Cortex of kidney (tissue), 1 donor: Measurements from ENCODE around the gene NFIA.
"Not testable (repeated sequence)": the region's sequence is repeated elsewhere in the genome, so short reads cannot be mapped to it uniquely, and the experiment has no call there.

ENCODE experiments used
- DNase-seq: peaks from one replicate; lab custom pipeline; 2025; lab: John Stamatoyannopoulos, UW

Gene NFIA

DNA sequence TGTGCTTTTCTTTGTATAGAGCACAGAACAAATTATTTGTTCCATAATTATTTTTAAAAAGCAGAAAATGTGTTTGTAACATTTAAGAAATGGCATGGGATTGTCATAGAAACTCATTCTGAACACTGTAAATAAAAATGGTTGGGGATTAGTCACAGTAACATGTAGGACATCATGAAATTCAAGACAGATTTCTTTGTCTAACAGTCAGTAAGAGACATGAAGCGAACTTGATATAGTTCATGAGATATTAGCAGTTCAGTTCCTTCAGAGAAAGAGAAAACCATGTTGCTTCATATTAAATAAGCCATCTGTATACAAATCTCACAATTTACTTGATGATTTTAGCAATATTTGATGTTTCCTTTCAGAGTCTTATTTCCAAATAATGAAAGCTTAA, 19.7 kb downstream of the NFIA start:
- DNase-seq = no peak

DNA sequence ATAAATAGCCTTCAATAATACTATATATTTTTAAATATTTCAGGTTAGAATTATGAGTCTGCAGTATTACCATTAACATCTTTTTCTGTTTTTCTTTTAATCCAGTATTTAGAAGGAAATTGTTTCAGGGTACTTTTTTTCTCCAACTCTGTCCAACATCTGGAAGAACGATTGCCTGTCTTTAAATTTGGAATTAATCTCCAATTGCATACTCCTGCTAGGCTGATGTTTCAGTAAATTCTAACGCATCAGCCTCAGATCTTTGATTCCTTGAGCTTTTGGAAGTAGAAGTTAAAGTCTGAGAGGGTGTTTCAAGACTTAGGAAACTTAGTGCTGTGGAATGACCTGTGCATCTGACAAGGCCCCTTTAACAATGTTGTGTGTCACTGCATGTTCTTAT, 20.3 kb downstream of the NFIA start:
- DNase-seq = no peak

DNA sequence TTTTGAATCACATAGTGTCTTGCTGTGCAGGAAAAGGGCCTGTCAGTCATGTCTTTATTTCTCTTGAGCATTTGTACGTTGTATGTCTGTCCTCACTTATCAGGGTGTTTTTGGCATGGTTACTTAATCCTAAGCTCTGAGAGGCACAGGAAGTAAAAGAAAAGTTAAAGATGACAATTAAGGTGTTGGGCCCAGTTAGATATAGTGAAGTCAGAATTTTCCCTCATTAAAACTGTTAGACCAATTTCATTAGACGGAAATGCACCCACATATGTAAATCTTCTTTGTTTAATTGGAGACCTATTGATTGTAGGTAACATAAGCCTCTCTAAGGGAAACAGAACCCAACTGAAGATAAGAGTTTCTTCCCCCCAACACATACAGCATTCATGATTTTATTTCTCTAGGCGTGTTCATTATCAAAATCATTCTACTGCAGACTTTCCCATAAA, 21.9 kb downstream of the NFIA start:
- DNase-seq = no peak

DNA sequence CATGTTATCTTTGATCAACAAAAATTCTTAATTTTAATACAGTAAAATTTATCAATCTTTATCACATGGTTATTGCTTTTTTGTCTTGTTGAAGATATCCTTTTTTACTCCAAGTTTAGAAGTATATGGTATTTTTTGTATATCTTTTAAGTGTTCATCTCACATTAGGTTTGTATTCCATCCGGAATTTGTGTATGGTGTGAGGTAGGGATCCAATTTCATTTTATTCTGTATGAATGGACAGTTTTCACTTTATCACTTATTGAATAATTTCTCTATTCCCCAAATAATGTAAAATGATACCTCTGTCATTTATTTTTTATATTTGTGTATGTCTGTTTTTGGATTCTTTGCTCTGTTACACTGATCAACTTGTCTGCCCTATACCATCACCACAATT, 25.3 kb downstream of the NFIA start:
- no peak for DNase-seq

DNA sequence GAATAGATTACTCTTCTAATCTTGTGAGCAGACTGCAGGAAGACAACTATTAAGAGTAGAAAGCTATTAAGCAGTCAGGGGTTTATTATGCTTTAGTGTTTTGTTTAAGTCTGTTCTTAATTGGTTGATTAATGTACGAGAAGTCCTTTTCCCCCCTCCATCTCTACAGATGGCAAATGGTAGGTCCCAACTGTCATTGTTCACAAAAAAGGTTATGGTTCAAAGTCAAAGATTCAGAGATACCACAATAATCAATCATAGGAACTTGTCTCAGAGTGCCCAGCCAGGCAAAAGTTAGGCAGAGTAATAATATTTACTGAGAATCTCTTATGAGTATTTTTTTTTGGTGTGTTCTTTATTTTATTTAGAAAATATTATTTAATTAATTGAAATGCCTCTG, 26.8 kb downstream of the NFIA start:
- no peak for DNase-seq

DNA sequence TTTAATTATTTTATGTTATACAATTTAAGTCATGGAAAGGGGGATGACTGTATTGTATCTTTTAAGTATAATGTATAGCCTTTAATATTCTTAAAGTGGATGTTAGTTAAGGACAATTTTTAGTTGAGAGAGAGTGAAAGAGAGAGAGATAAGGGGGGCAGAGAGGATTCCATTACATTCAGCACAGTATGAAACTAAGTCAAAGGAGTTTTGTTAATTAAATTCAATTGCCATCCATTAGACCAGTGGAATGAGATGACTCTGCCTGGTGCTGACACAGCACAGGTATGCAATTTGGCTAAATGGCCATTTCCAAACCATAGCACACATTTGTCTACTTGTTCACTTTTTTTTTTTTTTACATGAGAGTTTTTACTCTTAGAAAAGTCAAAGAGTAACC, 27.5 kb downstream of the NFIA start:
- no peak for DNase-seq

DNA sequence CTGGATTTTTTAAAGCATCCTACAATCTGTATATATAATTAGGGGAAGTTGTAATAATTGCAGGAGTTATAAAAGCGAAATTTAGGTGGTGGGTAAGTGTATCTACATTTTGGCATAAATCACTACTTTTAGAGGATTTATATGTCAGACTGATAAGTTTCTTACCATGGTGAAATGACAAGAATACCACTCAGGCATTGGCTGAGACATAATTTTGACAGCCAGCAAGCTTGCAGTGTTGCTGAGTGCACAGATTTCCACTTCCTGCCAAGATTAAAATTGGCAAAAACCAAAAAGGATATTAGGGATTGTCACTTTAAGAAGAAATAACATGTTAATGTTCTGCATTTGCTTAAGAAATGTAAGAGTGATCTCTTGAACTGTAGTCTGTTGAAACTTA, 28.2 kb downstream of the NFIA start:
- no peak for DNase-seq

DNA sequence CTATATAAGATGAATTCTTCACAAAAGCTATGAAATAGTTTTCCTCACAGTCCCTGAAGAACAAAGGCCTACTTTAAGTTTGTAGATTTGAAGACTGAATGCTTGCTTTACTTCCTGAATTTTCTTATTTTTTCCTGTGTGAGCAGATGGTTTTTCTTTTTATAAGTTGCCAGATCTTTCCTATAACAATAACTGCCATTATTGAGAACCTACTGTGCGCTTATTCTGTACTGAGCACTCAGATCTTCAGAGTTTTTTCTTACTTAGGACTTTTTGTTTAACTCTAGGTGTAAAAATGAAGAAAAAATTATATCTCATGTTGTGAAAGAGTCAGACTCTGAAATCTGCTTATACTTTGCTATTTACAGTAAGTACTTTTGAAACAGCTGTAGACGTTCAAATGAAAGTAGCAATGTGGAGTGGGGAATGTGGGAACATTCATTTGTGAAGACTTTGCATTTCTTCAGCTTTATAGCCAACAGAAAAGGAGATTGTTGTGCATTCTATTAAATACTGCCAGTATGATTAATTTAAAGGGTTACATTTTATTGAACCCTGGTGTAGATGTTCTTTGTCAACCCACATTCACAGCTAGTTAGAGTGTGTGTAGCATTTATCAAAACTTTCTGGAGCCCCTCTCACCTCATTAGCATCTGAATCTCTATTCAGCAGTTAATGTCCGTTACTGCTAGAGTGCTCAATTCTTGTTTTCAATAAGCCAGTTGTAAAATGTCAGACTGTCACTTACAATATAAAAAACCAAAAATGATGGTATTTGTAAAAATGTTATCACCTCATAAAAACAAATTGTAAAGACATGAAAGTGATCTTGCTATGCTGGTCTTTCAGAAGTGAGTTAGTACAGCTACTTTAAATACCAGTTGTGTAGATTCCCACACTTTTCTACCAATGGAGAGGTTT, 29.0 kb downstream of the NFIA start:
- no peak for DNase-seq

DNA sequence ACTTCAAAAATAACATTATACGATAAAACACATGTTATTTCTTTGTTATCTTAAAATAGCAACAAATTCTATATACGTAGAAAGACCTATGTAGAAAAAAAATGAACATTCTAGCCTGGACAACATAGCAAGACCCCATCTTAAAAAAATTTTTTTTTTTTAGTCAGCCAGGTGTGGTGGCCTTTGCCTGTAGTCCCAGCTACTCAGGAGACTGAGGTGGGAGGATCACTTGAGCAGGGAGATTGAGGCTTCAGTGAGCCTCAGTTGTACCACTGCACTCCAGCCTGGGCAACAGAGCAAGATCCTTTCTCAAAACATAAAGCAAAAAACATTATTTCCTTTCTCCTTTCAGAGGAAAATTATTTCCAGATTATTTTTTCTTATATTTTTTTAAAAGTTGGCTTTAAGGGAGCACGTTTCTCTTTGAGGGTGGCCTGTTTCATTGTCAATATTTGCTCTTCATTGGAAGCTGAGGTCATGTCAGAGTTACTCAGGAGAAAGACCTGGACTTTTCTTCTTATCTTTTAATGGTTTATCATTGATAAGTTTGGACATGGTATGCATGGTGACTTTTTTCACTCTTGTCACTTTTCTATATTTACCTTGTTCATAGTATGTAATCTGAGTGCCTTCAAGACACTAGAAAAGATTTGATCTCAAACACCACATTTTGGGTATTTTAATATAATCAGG, 32.0 kb downstream of the NFIA start:
- no peak for DNase-seq

DNA sequence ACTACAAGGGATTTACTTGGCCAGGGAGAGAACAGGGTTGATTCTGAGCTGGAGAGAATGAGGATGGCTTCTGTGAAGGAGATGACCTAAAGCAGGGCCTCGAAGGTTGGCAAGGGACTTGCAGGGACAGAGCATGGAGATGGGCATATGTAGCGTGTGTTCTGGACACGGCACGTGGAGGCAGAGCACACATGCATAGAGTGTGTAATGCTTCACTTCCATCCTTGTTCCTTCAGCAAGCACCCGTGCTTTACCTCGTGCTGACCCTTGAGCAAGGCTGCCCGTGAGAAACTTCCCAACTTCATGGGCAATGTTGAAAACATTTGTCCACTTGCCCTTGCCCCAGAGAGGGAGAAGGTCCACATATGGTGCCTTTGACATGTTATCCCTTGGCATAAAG, 33.1 kb downstream of the NFIA start:
- DNase-seq = no peak

DNA sequence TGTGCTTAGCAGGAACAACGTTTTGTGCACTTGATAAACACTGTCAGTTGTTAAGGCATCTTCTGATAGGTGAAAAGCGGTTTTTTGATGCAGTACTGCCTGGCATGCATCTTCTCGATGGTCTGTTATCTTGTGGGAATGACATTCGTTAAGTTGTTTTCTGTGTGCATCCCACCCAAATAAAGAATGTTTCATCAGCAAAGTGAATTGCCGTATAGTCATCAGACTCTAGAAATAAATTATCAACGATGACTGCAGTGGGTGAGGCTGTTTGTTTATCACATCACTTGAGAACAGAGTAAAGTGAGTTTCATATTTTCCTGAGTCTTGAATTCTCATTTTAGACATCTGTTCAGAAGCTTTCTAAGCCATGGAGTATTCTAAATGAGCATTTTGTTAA, 34.1 kb downstream of the NFIA start:
- no peak for DNase-seq

DNA sequence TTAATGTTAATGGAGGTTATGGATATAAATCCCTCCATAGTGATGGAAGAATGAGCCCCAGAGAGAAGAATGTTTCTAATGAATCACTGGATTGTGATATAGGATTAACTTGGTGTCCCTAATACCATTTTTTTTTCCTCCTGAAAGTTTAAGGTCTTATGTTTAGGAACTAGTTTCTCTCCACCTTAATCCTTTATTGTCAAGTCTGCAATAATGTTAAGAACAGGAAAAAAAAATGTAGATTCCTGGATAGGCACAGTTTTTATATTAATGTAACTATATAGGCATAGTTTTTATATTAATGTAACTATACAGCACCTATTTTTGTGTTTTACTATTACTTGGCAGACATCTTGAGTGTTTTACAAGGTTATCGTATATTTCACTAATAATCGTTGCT, 34.9 kb downstream of the NFIA start:
- no peak for DNase-seq

DNA sequence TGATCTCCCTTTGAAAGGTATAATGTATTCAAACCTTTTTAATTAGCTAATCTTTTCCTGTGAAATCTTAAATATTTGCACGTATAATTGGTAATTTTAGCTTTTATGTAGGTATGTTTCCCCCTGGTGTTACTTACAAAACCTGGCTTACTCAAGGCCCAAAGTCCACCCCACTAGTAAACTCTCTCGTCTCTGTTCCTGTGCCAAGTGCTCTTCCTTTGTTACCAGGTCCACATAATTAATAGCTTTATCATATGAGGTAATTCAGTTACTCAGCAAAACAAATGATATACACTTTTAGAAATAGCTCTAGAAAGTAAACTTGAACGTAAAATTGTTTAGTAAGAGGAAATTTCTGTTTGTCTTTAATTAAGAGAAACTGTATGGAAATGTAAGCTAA, 36.7 kb downstream of the NFIA start:
- no peak for DNase-seq

DNA sequence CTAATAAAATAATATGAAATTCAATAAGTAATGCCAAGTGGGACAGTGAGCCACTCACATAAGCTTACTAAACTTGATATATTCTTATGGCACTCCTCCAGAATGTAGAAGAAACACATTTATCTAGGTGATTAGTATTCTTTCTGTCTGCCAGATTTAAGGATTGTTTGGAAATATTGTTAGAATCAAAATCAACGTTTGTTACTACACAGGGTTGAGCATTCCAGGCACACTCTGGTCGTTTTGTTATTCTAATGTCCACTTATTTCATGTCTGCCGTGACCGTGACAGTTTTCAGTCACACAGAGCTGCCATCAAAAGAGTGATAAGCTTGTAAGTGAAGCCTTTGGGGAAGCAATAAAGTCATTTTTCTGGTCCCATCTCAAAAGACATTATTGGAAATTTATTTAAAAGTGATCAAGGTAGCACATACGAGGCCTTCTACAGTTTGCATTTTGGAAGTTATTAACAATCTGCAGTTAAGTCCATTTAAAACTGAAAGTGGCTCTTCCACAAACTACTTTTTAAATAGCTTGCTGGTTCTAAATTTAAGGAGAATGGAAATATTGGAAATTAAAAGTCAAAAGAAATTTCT, 38.0 kb downstream of the NFIA start:
- no peak for DNase-seq

DNA sequence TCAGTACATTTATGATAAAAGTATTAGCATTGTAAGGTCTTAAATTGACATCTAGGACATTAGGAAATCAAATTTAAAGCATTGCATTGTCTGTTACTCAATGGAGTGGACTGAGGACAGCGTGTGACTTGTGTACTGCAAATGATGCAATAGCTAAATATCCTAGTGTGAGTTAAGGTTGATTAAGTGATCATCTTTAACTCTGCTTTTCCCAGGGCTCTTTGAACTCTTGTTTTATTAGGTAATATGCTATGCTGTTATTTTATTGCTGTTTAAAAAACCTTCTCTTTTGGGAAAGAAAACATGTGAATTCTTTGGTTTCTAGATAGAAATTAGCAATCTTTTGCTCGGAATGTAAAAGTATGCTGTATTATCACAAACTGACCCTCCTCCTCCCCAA, 38.6 kb downstream of the NFIA start:
- DNase-seq = no peak

DNA sequence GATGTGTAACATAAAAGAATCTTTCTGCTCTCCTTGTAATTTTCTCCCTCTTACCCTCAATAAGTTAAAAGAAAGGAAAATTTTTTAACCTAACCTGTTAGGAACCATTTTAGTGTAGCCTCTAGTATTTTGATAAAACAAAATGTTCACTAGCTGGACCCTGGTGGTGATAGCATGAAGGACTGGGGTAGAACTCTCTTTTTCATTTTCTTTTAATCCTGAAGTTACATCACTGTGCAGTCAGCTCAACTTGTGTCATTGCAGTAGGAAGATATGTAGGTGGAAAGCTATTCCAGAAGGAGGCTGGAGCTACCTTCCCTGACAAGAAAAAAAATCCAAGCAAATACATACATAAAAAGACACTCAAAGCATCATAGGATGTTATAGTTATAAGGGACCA, 39.3 kb downstream of the NFIA start:
- DNase-seq = no peak

DNA sequence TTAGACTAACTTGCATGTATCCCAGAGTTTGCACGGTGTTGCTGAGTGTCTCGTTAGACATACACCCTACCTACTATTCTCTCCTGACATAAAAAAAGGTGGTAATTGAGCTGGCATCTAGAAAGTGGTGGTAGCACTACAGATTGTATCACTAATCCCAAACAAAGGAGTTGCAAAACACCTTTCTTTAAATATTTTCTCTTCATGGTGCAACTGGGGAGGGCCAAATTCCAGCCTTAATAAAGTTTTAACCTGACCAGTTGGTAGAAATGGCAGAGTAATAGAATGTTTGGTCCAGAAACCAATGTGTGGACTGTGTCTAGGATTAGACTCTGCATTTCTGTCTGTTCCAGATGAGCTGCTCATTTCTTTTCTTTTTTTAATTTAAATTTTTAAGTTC, 40.0 kb downstream of the NFIA start:
- no peak for DNase-seq

DNA sequence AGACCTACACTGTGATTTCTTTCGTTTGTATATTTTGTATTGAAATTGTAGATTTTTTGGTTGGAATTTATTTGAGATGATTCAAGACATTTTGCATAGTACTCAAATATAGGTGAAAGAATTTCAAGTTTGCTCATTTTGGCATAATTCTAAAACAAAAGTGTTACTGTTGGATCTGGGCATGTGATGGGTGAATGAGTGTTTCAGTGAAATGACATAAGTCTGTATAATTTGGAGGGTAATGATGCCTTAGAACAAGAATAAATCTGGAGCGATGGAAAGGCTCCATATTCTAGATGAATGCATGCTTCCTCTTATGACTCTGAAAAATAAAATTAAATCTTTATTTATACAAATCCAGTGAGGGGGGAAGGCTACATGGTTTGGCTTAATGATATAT, 41.0 kb downstream of the NFIA start:
- DNase-seq = no peak

DNA sequence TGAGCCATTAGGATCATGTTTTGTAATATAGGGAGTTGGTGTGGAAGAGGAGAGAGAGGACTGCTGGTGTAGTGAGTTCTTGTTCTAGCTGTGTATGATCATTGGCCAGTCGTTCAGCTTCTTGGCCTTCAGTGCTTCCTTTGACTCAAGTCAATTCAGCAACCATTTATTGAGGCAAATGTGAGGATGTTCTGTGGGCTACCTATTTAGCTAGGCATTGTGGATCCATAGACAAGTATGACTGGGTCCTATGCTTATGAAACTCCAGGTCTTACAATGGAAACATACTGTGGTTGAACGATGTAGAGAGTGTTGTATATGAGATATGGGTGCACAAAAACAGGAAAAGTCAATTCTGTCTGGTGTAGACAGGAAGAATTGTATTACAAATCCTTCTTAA, 41.7 kb downstream of the NFIA start:
- DNase-seq = no peak

DNA sequence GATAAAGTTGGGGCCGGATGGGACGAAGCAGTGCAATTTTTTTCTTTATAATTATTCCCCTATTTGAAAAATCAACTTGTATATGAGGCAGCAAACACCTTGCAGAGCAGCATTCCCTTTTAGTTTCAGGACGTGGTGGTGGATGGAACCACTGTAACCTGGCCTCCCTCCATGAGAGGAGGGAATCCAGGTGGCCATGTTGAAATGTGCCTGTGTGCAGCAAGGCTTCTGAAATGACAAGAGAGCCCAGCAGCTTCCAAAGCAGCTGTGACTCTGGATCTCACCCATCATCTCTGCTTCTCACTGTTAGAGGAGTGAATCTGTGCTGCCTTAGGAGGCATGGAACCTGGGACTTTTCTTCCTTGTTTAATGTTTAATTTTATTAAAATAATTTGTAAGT, 42.3 kb downstream of the NFIA start:
- DNase-seq = no peak

DNA sequence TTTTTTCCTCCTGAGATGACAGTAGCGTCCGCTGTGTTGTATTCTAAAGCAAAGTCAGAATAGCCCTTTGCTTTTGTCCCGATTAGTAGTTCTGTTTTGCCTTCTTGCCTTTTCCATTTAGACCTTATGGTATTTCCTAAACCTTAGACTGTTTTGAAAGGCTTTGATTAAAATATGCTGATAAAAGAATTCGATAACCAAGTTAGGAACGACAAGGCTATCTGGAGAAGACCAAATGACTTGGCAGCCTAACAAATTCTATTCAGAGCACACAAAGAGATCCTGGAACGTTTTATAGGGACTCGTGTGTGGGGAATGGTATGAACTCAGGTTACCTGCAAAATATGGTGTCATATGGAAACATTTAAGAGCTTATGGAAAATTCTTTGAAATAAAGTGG, 42.9 kb downstream of the NFIA start:
- no peak for DNase-seq

DNA sequence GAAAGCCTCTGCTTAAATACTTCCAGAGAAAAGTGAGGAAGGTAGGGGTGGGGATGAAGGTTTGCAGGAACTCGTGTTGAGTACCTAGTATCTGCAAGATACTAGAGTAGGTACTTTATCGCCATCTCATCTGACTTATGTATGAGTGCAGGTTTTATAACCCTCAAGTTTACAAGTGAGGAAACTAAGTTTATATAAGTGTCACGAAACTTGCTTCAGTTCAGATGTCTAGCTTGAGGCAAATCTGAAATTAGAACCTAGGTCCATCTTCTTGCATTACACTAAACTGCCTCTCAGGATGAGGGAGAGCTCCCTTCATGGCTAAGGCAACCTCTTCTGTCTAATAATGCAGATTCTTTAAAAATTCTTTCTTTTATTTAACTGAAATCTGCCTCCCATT, 43.5 kb downstream of the NFIA start:
- no peak for DNase-seq

DNA sequence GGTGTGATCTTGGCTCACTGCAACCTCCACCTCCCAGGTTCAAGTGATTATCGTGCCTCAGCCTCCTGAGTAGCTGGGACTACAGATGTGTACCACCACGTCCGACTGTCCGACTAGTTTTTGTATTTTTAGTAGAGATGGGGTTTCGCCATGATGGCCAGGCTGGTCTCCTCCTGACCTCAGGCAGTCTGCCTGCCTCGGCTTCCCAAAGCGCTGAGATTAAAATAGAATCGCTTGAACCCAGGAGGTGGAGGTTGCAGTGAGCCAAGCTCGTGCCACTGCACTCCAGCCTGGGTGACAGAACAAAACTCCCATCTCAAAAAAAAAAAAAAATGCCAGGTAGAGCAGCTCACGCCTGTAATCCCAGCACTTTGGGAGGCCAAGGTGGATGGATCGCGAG, 44.5 kb downstream of the NFIA start:
- DNase-seq = not testable (repeated sequence)
